ENCODE data around the gene RTN1. TPM values are rescaled to one million over a fixed set of nuclear protein-coding genes. Genes with fewer than 3 reads are reported as not detected.
A peak's percentile ranks its signal among the peaks of the same experiment; 100 is the strongest.

RTN1 gene
- polyA plus RNA-seq, 1 of the 3 experiments (the other 2 are of a cell fraction), result 1.6 TPM

GRCh38 chr14:59576332-59577294 is 294.0 kb downstream of the RTN1 start, which contains the start of gene CCDC175:
Gene CCDC175, minus strand, starts transcription at chr14:59576812. Its CDS starts 37 bp downstream, at chr14:59576775.
- Histone ChIP-seq H3K9me2 (no peaks in the 10 kb centered on the region), H3K4me3 (ENCODE audit: low read depth in 2 of 2, low read length in 1 of 2) (peak within 1 kb of the TSS; percentile 48 to 59), H3K27ac (ENCODE audit: low read depth in 2 of 2, low read length in 1 of 2) (no peak within 1 kb of the TSS; a peak in 1 of 4 replicates), H4K20me1 (ENCODE audit: insufficient read depth) (no peaks in the 10 kb centered on the region), H3K4me2 (peak within 1 kb of the TSS; percentile 64), H3K9me3 (no peaks in the 10 kb centered on the region), H3K9ac (no peak within 1 kb of the TSS), H3K79me2 (ENCODE audit: insufficient read depth) (no peaks in the 10 kb centered on the region), H3K36me3 (replicated peaks in 1 of 2; ENCODE audit: control insufficient read depth in 1 of 2, insufficient read depth in 2 of 2, low read length in 1 of 2) (no peaks in the 10 kb centered on the region), H3K27me3 (ENCODE audit: insufficient read depth) (peaks cover 6% of the 10 kb centered on the region; the same call in 1 of the 2 replicates), H3K4me1 (ENCODE audit: control insufficient read depth in 1 of 2, insufficient read depth in 2 of 2, low read depth in 1 of 2, low read length in 1 of 2) (peaks cover 0 to 4% of the 10 kb centered on the region in 2 experiments; a peak in 2 of 4 replicates), H3F3A (replicated peaks; ENCODE audit: insufficient read depth) (no peaks in the 10 kb centered on the region), H2AFZ (ENCODE audit: low read depth) (peak within 1 kb of the TSS; percentile 89)
- ChIA-PET CTCF (interaction anchor here (0.5 to 9.6 kb wide), 63 partner anchors 10 to 1075 kb away, joined by 3 to 198 read pairs (median 5); partner anchors contain the start of genes GPR135, JKAMP, L3HYPDH and LRRC9), POLR2A (interaction anchor here (1.0 to 1.3 kb wide), 2 partner anchors 69 to 92 kb away, joined by 3 to 7 read pairs; partner anchors contain the start of genes JKAMP and L3HYPDH)
- TF ChIP-seq RAD21 (IDR thresholded peaks at IDR 0.05; ENCODE audit: low read length) (peak; percentile 82), MAX (IDR thresholded peaks at IDR 0.05; ENCODE audit: low read depth) (no peak), SMC3 (IDR thresholded peaks at IDR 0.05; ENCODE audit: low read depth, low read length) (peak; percentile 79), CHD2 (IDR thresholded peaks at IDR 0.05; ENCODE audit: low read length, partially characterized antibody) (peak; percentile 49), GATA2 (CRISPR knock-in tag; IDR thresholded peaks at IDR 0.05) (0 out of 2 replicates have a peak, but pooled peaks have one; percentile 18), ZBTB33 (IDR thresholded peaks at IDR 0.05; ENCODE audit: borderline replicate concordance, low read depth) (no peak)
- TF ChIP-seq, protein P1, sequence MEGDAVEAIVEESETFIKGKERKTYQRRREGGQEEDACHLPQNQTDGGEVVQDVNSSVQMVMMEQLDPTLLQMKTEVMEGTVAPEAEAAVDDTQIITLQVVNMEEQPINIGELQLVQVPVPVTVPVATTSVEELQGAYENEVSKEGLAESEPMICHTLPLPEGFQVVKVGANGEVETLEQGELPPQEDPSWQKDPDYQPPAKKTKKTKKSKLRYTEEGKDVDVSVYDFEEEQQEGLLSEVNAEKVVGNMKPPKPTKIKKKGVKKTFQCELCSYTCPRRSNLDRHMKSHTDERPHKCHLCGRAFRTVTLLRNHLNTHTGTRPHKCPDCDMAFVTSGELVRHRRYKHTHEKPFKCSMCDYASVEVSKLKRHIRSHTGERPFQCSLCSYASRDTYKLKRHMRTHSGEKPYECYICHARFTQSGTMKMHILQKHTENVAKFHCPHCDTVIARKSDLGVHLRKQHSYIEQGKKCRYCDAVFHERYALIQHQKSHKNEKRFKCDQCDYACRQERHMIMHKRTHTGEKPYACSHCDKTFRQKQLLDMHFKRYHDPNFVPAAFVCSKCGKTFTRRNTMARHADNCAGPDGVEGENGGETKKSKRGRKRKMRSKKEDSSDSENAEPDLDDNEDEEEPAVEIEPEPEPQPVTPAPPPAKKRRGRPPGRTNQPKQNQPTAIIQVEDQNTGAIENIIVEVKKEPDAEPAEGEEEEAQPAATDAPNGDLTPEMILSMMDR (IDR thresholded peaks at IDR 0.05), result peak; percentile 78
- WGBS (ENCODE audit: low lambda C conversion rate), result 23% methylated on average over 30 of the region's 46 CpGs
- DNase-seq, result peak; percentile 89

GRCh38 chr14:59570122-59570521 is 300.5 kb downstream of the RTN1 start:
- Histone ChIP-seq H3F3A (replicated peaks; ENCODE audit: insufficient read depth) (no peaks in the 10 kb centered on the region), H3K9ac (no peak overlapping the region), H3K27me3 (ENCODE audit: insufficient read depth) (no peaks in the 10 kb centered on the region; the same call in 1 of the 2 replicates), H3K4me2 (no peak overlapping the region), H3K4me3 (ENCODE audit: low read depth in 2 of 2, low read length in 1 of 2) (no peak overlapping the region), H4K20me1 (ENCODE audit: insufficient read depth) (no peaks in the 10 kb centered on the region), H3K36me3 (replicated peaks in 1 of 2; ENCODE audit: control insufficient read depth in 1 of 2, insufficient read depth in 2 of 2, low read length in 1 of 2) (no peaks in the 10 kb centered on the region), H3K27ac (ENCODE audit: low read depth in 2 of 2, low read length in 1 of 2) (no peak overlapping the region), H3K9me3 (no peaks in the 10 kb centered on the region), H3K9me2 (no peaks in the 10 kb centered on the region), H3K79me2 (ENCODE audit: insufficient read depth) (no peaks in the 10 kb centered on the region), H2AFZ (ENCODE audit: low read depth) (no peak overlapping the region), H3K4me1 (ENCODE audit: control insufficient read depth in 1 of 2, insufficient read depth in 2 of 2, low read depth in 1 of 2, low read length in 1 of 2) (no peaks in the 10 kb centered on the region; a peak in 1 of 4 replicates)
- POLR2A ChIA-PET, result no interaction called here
- CTCF ChIA-PET, result interaction anchor here (1.2 to 8.4 kb wide), 7 partner anchors 14 to 86 kb away, joined by 3 to 34 read pairs (median 5); partner anchors contain the start of genes JKAMP and L3HYPDH
- DNase-seq, result no peak
- TF ChIP-seq FOXM1 (IDR thresholded peaks at IDR 0.05; ENCODE audit: low read depth) (no peak), RAD21 (IDR thresholded peaks at IDR 0.05; ENCODE audit: low read length) (peak; percentile 46), NRF1 (IDR thresholded peaks at IDR 0.05; ENCODE audit: low read depth, low read length) (no peak), MXI1 (IDR thresholded peaks at IDR 0.05; ENCODE audit: low read depth, low read length) (no peak), EP300 (IDR thresholded peaks at IDR 0.05; ENCODE audit: borderline replicate concordance in 1 of 2, low read depth in 1 of 2, low read length in 1 of 2) (no peak), TCF12 (IDR thresholded peaks at IDR 0.05) (no peak), TAF1 (IDR thresholded peaks at IDR 0.05; ENCODE audit: borderline replicate concordance, low read depth, low read length) (no peak), YY1 (IDR thresholded peaks at IDR 0.05; ENCODE audit: low read depth) (no peak), SIN3A (IDR thresholded peaks at IDR 0.05; ENCODE audit: borderline replicate concordance, low read depth, low read length) (no peak), FOXJ3 (CRISPR knock-in tag; IDR thresholded peaks at IDR 0.05) (no peak), MEF2A (IDR thresholded peaks at IDR 0.05; ENCODE audit: borderline replicate concordance, low read depth) (no peak), SMC3 (IDR thresholded peaks at IDR 0.05; ENCODE audit: low read depth, low read length) (0 out of 2 replicates have a peak, but pooled peaks have one; percentile 12), IRF3 (IDR thresholded peaks at IDR 0.05; ENCODE audit: low read depth, low read length) (no peak)
- TF ChIP-seq, protein P2, sequence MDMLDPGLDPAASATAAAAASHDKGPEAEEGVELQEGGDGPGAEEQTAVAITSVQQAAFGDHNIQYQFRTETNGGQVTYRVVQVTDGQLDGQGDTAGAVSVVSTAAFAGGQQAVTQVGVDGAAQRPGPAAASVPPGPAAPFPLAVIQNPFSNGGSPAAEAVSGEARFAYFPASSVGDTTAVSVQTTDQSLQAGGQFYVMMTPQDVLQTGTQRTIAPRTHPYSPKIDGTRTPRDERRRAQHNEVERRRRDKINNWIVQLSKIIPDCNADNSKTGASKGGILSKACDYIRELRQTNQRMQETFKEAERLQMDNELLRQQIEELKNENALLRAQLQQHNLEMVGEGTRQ (IDR thresholded peaks at IDR 0.05; ENCODE audit: borderline replicate concordance, low read depth, low read length), result no peak
